Measurements from ENCODE around the gene SEC24C.

GRCh38 chr10:73802276-73802991 lies 58.3 kb downstream of the SEC24C start:
- no peak; the same call in 1 of the 2 replicates for TF ChIP-seq CTCF (conservative IDR thresholded peaks at IDR 0.05)
- TF ChIP-seq ZFX (IDR thresholded peaks at IDR 0.05): peak; percentile 23; the same call in 1 of the 2 replicates

All from C4-2B (cell line).